ENCODE measurements around the gene LPGAT1. TPM values are rescaled to one million over a fixed set of nuclear protein-coding genes. Genes with fewer than 3 reads are reported as not detected.

Gene LPGAT1
- total RNA-seq, 1 donor from 2014 or later: 5.7 TPM

- H3K4me3 ChIP-seq: no peak overlapping the region
- H3K9me3 ChIP-seq (ENCODE audit: low read depth): no peaks in the 10 kb centered on the region
- Mint-ChIP-seq H3K36me3 (peaks cover 3% of the 10 kb centered on the region), H3K27me3 (ENCODE audit: insufficient read depth, low read depth) (no peaks in the 10 kb centered on the region), H3K27ac (no peak overlapping the region), H3K4me1 (peaks cover 22% of the 10 kb centered on the region), H3K4me3 (no peak overlapping the region), H3K9me3 (no peaks in the 10 kb centered on the region)
- no peaks in the 10 kb centered on the region for H3K79me2 ChIP-seq (ENCODE audit: low read depth)
- H3K4me2 ChIP-seq: no peak overlapping the region
- H2AFZ ChIP-seq (replicated peaks): no peak overlapping the region
- H3K27ac ChIP-seq: no peak overlapping the region
- no peaks in the 10 kb centered on the region for H4K20me1 ChIP-seq (ENCODE audit: low read depth)
- H3K27me3 ChIP-seq: no peaks in the 10 kb centered on the region
- DNase-seq (ENCODE audit: low spot score): no peak
- H3K36me3 ChIP-seq: no peaks in the 10 kb centered on the region
- H3F3A ChIP-seq (ENCODE audit: low read depth): peaks cover 7% of the 10 kb centered on the region
- no peak for TF ChIP-seq CTCF (IDR thresholded peaks at IDR 0.05)
- TF ChIP-seq EZH2 (IDR thresholded peaks at IDR 0.05): no peak
- TF ChIP-seq EZH2phosphoT487 (IDR thresholded peaks at IDR 0.05): no peak
- H3K4me1 ChIP-seq: peaks cover 35% of the 10 kb centered on the region
- no peak overlapping the region for H3K9ac ChIP-seq
These were observed 81.8 kb downstream of the LPGAT1 start for GRCh38 chr1:211748810-211749209.

- H3K9me3 Mint-ChIP-seq: no peaks in the 10 kb centered on the region
- Histone ChIP-seq H3K27me3 (no peaks in the 10 kb centered on the region), H3K4me1 (no peaks in the 10 kb centered on the region), H3K27ac (no peak overlapping the region), H2AFZ (replicated peaks) (peak overlapping the region; percentile 42), H3K9ac (no peak overlapping the region), H3K4me3 (no peak overlapping the region), H3K9me3 (ENCODE audit: low read depth) (no peaks in the 10 kb centered on the region), H3K4me2 (no peak overlapping the region), H3K36me3 (no peaks in the 10 kb centered on the region), H4K20me1 (ENCODE audit: low read depth) (no peaks in the 10 kb centered on the region), H3K79me2 (ENCODE audit: low read depth) (no peaks in the 10 kb centered on the region), H3F3A (ENCODE audit: low read depth) (no peaks in the 10 kb centered on the region)
- H3K4me1 Mint-ChIP-seq: peaks cover 4% of the 10 kb centered on the region
- no peak overlapping the region for H3K27ac Mint-ChIP-seq
- no peak for DNase-seq (ENCODE audit: low spot score)
- no peak for TF ChIP-seq EZH2phosphoT487 (IDR thresholded peaks at IDR 0.05)
- no peak for TF ChIP-seq CTCF (IDR thresholded peaks at IDR 0.05)
- no peak for TF ChIP-seq EZH2 (IDR thresholded peaks at IDR 0.05)
- H3K36me3 Mint-ChIP-seq: no peaks in the 10 kb centered on the region
- no peak overlapping the region for H3K4me3 Mint-ChIP-seq
- peaks cover 15% of the 10 kb centered on the region for H3K27me3 Mint-ChIP-seq (ENCODE audit: insufficient read depth, low read depth)
These were observed 87.6 kb downstream of the LPGAT1 start for GRCh38 chr1:211742889-211743529.

- Histone ChIP-seq H3K36me3 (no peaks in the 10 kb centered on the region), H3K9ac (no peak overlapping the region), H3K4me3 (no peak overlapping the region), H3K4me1 (peaks cover 3% of the 10 kb centered on the region), H3K9me3 (ENCODE audit: low read depth) (no peaks in the 10 kb centered on the region), H3K4me2 (no peak overlapping the region), H3F3A (ENCODE audit: low read depth) (no peaks in the 10 kb centered on the region), H3K79me2 (ENCODE audit: low read depth) (no peaks in the 10 kb centered on the region), H3K27ac (no peak overlapping the region), H2AFZ (replicated peaks) (no peak overlapping the region), H3K27me3 (no peaks in the 10 kb centered on the region), H4K20me1 (ENCODE audit: low read depth) (no peaks in the 10 kb centered on the region)
- Mint-ChIP-seq H3K4me1 (peaks cover 10% of the 10 kb centered on the region), H3K9me3 (no peaks in the 10 kb centered on the region), H3K36me3 (no peaks in the 10 kb centered on the region), H3K27me3 (ENCODE audit: insufficient read depth, low read depth) (peaks cover 15% of the 10 kb centered on the region), H3K4me3 (no peak overlapping the region), H3K27ac (no peak overlapping the region)
- DNase-seq (ENCODE audit: low spot score): no peak
- no peak for TF ChIP-seq CTCF (IDR thresholded peaks at IDR 0.05)
- TF ChIP-seq EZH2phosphoT487 (IDR thresholded peaks at IDR 0.05): no peak
- no peak for TF ChIP-seq EZH2 (IDR thresholded peaks at IDR 0.05)
These were observed 88.3 kb downstream of the LPGAT1 start for GRCh38 chr1:211742272-211742671.
